Left lobe of liver (tissue), 2 donors: ENCODE results near the gene LY6G5B. TPM values are rescaled to one million over a fixed set of nuclear protein-coding genes. Genes with fewer than 3 reads are reported as not detected.

Experiments
- ATAC-seq: fragments of 200-7000 bp; cut with Tn5 transposase; one replicate; pipeline ENCODE4 v1.9.1; 2020; ENCODE audit warnings: mild to moderate bottlenecking, moderate library complexity
- DNase-seq: peaks from one replicate; pipeline ENCODE4 v3.0.0-alpha.2; 2020; ENCODE audit warnings: low spot score
- total RNA-seq: library from RNA; stranded (reverse); gene quantifications from one replicate; pipeline ENCODE4 v1.2.1, GENCODE V29; 2021
- donor health status: DM: no; HTN: no; CAD: no; lungs with moderate emphysema.
- donor health status: DM: no; HTN: yes; CAD: no.

The LY6G5B gene
- total RNA-seq, 1 donor from 2014 or later: 4.0 TPM

GRCh38 chr6:31662124-31662723, 7.6 kb upstream of the LY6G5B start:
- DNase-seq: no peak
- no peak for ATAC-seq

GRCh38 chr6:31663126-31663960, 6.4 kb upstream of the LY6G5B start:
- DNase-seq: no peak

GRCh38 chr6:31663961-31664789, 5.6 kb upstream of the LY6G5B start:
- ATAC-seq (no peak), DNase-seq (no peak)

More at GRCh38 chr6:31663126-31663960, 6.4 kb upstream of the LY6G5B start:
- ATAC-seq: no peak

- ATAC-seq (peak; percentile 67), DNase-seq (peak; percentile 93)
Measured at GRCh38 chr6:31664790-31665500, 4.8 kb upstream of the LY6G5B start, which contains the start of gene GPANK1. Gene GPANK1 (minus strand): TSS chr6:31664997. CDS start chr6:31664478, 519 bp downstream.

- ATAC-seq: peak; percentile 90
- peak; percentile 98 for DNase-seq
Measured at GRCh38 chr6:31665501-31666336, 4.1 kb upstream of the LY6G5B start, which contains the start of gene CSNK2B. Gene CSNK2B (plus strand): TSS chr6:31666080. CDS start chr6:31666832, 752 bp downstream.

GRCh38 chr6:31666337-31666965, 3.3 kb upstream of the LY6G5B start:
- no peak for ATAC-seq
- no peak for DNase-seq

- ATAC-seq (no peak), DNase-seq (no peak)
Measured at GRCh38 chr6:31676322-31676903, 6.6 kb downstream of the LY6G5B start.

GRCh38 chr6:31676904-31677303, 7.1 kb downstream of the LY6G5B start:
- no peak for DNase-seq
- ATAC-seq: no peak

GRCh38 chr6:31677955-31678354, 8.2 kb downstream of the LY6G5B start:
- ATAC-seq: no peak
- no peak for DNase-seq

- DNase-seq (peak; percentile 80), ATAC-seq (peak; percentile 87)
Measured at GRCh38 chr6:31680226-31681134, 10.7 kb downstream of the LY6G5B start, which contains the start of gene LY6G5C. Gene LY6G5C (minus strand): TSS chr6:31681067. CDS start chr6:31680373, 694 bp downstream.

GRCh38 chr6:31681135-31681671, 11.4 kb downstream of the LY6G5B start:
- DNase-seq: no peak

GRCh38 chr6:31683591-31683990, 13.8 kb downstream of the LY6G5B start:
- ATAC-seq (no peak), DNase-seq (no peak)

More at GRCh38 chr6:31681135-31681671, 11.4 kb downstream of the LY6G5B start:
- peak; percentile 55 for ATAC-seq

- ATAC-seq (no peak), DNase-seq (no peak)
Measured at GRCh38 chr6:31686483-31686882, 16.7 kb downstream of the LY6G5B start.

- no peak for DNase-seq
- ATAC-seq: no peak
Measured at GRCh38 chr6:31687321-31687720, 17.5 kb downstream of the LY6G5B start.

GRCh38 chr6:31687860-31688693, 18.3 kb downstream of the LY6G5B start:
- DNase-seq (no peak), ATAC-seq (no peak)
